ENCODE measurements around the gene CLDN9.
A peak's percentile ranks its signal among the peaks of the same experiment; 100 is the strongest.

CLDN9 gene

DNA sequence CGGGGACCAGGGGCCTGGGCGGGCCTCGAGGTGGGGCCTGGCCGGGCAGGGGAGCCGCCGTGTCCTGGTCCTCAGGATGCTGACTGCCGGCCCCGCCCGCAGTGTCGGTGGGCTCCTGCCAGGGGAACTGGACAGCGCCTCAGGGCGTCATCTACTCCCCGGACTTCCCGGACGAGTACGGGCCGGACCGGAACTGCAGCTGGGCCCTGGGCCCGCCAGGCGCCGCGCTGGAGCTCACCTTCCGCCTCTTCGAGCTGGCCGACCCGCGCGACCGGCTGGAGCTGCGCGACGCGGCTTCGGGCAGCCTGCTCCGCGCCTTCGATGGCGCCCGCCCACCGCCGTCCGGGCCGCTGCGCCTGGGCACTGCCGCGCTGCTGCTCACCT is 45.9 kb upstream of the CLDN9 start:
- no peak for DNase-seq (ENCODE audit: low spot score)
- no peak for TF ChIP-seq CTCF (IDR thresholded peaks at IDR 0.05; ENCODE audit: borderline replicate concordance, control extremely low read depth, extremely low read depth, insufficient read depth, missing control alignments)
- in situ Hi-C loops (cut with MboI; ENCODE audit: low sequenced_read_pairs, unreplicated experiment), result no loop called here

- TF ChIP-seq CTCF (IDR thresholded peaks at IDR 0.05; ENCODE audit: borderline replicate concordance, control extremely low read depth, extremely low read depth, insufficient read depth, missing control alignments), result no peak
- no peak for DNase-seq (ENCODE audit: low spot score)
- in situ Hi-C loops (cut with MboI; ENCODE audit: low sequenced_read_pairs, unreplicated experiment), result no loop called here
Observed at GRCh38 chr16:2967211-2967631, 45.5 kb upstream of the CLDN9 start.

- in situ Hi-C loops (cut with MboI; ENCODE audit: low sequenced_read_pairs, unreplicated experiment), result no loop called here
- no peak for TF ChIP-seq CTCF (IDR thresholded peaks at IDR 0.05; ENCODE audit: borderline replicate concordance, control extremely low read depth, extremely low read depth, insufficient read depth, missing control alignments)
Observed at GRCh38 chr16:2967721-2968161, 45.0 kb upstream of the CLDN9 start.

DNA sequence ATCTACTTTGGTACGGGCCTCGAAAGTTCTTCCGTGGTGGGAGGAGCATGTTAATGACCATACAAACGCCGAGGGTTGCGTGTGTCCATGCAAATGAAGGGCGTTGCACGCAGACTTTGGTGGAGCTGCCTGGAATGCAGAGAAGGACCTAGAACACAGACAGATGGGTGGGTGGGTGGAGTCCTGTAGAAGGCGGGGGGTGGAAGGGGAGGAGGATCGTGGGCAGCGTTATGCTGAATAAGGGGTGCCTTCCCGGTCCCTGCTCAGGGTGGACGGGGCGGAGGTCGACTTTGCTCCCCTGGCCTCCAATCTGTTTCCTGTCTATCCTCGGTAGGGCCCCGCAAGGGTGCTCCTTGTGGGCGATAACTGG is 44.4 kb upstream of the CLDN9 start:
- in situ Hi-C loops (cut with MboI; ENCODE audit: low sequenced_read_pairs, unreplicated experiment), result no loop called here
- no peak for TF ChIP-seq CTCF (IDR thresholded peaks at IDR 0.05; ENCODE audit: borderline replicate concordance, control extremely low read depth, extremely low read depth, insufficient read depth, missing control alignments)
- DNase-seq (ENCODE audit: low spot score), result no peak

More at GRCh38 chr16:2967721-2968161, 45.0 kb upstream of the CLDN9 start:
- DNase-seq (ENCODE audit: low spot score), result no peak

DNA sequence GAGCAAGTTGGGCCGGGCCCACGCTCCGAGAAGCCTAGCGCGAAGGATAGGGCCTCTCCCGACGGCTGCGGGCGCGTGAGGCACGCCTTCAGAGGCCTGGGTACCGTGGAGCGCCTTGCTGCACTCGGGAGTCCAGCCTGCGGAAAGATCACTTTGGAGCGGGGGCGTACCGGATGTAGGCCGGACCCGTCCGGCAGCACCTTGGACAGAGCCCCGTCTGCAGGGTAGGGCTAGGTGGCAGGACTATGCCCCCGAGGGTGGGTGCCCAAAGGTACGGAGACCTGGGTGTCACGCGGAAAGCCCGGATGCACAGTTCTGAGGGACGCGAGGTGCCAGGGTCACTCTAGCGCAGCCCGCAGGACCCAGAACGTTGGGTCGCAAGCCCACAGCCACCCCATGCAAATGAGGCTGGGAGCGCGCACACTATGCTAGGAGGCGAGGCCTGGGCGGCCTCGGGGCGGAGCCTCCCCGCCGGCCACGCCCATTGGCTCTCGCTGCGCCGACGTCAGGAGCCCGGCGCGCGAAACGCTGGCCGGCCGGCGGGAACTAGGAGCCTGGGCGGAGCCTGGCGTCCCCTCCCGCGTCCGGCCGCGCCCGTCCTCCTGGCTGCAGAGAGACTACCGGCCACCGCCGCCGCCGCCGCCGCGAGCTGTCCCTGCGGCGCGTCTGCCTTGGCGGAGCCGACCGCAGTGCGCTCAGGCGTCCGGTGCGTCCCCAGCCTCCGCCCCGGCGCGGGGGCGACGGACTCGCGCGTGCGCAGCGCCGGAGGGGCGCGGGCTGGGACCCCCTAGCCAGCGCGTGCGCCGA is 43.8 kb upstream of the CLDN9 start, which contains the start of gene PAQR4:
TSS of gene PAQR4 (plus strand) at position 611 of the 807 bp plus-strand sequence. CDS start 327 bp downstream, outside the sequence.
- in situ Hi-C loops (cut with MboI; ENCODE audit: low sequenced_read_pairs, unreplicated experiment), result no loop called here
- TF ChIP-seq CTCF (IDR thresholded peaks at IDR 0.05; ENCODE audit: borderline replicate concordance, control extremely low read depth, extremely low read depth, insufficient read depth, missing control alignments), result no peak
- peak; percentile 98 for DNase-seq (ENCODE audit: low spot score)

DNA sequence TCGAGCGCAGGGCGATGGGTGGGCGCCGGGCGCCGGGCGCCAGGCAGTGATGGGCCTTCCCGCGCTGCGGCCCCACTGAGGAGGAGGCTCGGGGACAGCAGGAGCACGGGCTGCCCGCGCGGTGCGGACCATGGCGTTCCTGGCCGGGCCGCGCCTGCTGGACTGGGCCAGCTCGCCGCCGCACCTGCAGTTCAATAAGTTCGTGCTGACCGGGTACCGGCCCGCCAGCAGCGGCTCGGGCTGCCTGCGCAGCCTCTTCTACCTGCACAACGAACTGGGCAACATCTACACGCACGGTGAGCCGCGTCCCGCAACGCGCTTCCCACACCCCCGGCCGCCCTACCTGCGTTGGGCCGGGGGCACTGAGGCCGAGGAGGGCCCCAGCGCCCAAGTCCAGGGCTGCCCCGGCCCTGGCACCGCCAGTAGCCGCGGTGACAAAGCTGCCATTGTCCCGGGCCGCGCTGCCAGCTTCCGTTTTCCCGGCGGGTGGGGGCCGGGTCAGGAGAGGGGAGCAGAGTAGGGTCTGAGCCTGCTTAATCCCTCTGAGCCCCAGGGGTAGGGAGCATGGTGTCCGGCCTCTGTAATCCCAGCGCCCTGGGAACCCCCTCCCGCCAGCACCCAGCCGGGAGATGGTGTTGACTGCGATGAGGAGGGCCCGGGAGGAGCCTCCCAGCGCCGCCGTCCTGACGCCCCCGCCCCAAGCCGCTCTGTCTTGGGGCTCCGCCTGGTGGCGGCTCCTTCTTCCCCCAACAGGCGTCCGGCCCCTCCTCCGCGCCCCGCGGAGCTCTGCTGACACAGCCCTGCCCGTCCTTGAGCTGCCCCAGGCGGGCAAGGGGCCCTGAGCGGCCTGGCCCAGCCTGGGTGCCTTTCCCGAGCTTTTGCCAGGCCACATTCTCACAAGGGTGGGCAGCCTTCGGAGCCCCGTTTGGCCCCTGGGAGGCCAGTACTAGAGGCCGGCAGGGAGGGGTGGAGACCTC is 42.9 kb upstream of the CLDN9 start:
- DNase-seq (ENCODE audit: low spot score), result peak; percentile 92
- peak; percentile 62 for TF ChIP-seq CTCF (IDR thresholded peaks at IDR 0.05; ENCODE audit: borderline replicate concordance, control extremely low read depth, extremely low read depth, insufficient read depth, missing control alignments)

More for the DNA sequence above, 42.9 kb upstream of the CLDN9 start:
- in situ Hi-C loops (cut with MboI; ENCODE audit: low sequenced_read_pairs, unreplicated experiment), result no loop called here

Measured in GM13976 (cell line).